Germinal center (tissue), 1 donor: ENCODE data around the gene PTH2R.
A peak's percentile ranks its signal among the peaks of the same experiment; 100 is the strongest.
"Not testable (repeated sequence)": the region's sequence is repeated elsewhere in the genome, so short reads cannot be mapped to it uniquely, and the experiment has no call there.

Source experiments
- DNase-seq: peaks from one replicate; pipeline ENCODE4 v3.0.0; 2012; ENCODE audit warnings: mixed read lengths, low spot score

PTH2R gene, protein sequence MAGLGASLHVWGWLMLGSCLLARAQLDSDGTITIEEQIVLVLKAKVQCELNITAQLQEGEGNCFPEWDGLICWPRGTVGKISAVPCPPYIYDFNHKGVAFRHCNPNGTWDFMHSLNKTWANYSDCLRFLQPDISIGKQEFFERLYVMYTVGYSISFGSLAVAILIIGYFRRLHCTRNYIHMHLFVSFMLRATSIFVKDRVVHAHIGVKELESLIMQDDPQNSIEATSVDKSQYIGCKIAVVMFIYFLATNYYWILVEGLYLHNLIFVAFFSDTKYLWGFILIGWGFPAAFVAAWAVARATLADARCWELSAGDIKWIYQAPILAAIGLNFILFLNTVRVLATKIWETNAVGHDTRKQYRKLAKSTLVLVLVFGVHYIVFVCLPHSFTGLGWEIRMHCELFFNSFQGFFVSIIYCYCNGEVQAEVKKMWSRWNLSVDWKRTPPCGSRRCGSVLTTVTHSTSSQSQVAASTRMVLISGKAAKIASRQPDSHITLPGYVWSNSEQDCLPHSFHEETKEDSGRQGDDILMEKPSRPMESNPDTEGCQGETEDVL

GRCh38 chr2:208406474-208407451 is at the start of gene PTH2R:
TSS of gene PTH2R (plus strand) at chr2:208406792. CDS start at chr2:208407044, 252 bp downstream.
- no peak for DNase-seq

DNA sequence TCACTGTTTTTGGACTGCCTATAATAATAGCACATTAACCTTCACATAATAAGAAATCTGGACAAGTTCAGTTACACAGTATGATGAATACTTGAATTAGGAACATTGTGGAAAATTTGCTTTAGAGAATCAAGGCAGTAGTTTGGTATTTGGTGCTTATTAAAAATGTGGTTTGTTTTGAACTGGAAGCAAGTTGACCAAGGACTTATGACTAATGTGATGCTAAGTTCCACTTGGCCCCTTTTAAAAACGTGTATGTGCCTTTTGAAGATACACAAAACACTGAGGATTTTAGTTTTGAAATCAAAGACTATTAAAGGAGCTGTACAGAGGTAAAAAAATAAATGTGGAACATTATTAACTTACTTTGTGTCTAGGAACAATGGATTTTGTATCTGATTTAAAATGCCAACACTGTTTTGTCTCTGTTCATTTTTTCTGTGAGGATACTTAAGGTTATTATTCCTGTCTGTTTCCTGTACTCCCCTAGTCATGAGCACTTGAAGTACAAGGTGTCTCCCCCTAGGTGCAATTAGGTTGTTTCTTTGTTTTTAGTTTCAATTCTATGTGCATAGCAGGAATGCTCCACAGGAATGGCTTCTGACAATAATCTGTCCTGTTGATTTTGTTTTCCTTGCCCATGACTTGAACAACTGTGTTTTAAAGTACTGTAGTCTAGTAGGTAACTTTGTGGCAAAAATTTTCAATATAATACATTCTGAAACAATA is 49.6 kb upstream of the PTH2R start:
- no peak for DNase-seq

- DNase-seq: no peak
These were observed 47.6 kb upstream of the PTH2R start for GRCh38 chr2:208358758-208359631.

DNA sequence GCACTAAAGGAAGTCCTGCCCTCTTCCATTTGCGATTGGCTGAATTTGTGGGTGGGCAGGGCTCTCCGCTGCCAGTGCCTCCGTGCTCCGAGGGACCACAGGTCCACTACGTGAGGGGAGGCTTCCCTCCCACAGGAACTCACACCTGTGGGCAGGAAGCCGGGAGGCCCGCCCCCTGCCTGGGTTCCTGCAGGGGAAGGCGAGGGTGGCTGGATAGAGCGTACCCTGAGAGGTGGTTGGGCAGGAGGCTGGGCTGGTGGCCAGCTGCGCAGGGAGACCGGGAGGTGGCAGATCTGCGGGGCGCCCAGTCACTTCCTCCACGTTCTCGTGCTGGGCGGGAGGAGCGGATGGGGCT is 47.0 kb upstream of the PTH2R start:
- peak; percentile 17 for DNase-seq

GRCh38 chr2:208360259-208361076 is 46.1 kb upstream of the PTH2R start:
- no peak for DNase-seq

GRCh38 chr2:208361077-208361441 is 45.5 kb upstream of the PTH2R start:
- peak; percentile 8 for DNase-seq

DNA sequence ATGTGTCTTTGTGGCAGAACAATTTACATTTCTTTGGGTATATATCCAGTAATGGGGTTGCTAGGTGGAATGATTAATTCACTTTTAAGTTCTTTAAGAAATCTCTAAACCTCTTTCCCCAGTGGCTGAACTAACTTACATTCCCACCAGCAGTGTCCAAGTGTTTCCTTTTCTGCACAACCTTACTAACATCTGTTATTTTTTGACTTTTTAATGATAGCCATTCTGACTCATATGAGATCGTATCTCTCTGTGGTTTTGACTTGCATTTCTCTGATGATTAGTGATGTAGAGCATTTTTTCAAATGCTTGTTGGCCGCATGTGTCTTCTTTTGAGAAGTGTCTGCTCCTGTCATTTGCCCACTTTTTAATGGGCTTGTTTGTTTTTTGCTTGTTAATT is 43.1 kb upstream of the PTH2R start:
- DNase-seq: no peak

DNA sequence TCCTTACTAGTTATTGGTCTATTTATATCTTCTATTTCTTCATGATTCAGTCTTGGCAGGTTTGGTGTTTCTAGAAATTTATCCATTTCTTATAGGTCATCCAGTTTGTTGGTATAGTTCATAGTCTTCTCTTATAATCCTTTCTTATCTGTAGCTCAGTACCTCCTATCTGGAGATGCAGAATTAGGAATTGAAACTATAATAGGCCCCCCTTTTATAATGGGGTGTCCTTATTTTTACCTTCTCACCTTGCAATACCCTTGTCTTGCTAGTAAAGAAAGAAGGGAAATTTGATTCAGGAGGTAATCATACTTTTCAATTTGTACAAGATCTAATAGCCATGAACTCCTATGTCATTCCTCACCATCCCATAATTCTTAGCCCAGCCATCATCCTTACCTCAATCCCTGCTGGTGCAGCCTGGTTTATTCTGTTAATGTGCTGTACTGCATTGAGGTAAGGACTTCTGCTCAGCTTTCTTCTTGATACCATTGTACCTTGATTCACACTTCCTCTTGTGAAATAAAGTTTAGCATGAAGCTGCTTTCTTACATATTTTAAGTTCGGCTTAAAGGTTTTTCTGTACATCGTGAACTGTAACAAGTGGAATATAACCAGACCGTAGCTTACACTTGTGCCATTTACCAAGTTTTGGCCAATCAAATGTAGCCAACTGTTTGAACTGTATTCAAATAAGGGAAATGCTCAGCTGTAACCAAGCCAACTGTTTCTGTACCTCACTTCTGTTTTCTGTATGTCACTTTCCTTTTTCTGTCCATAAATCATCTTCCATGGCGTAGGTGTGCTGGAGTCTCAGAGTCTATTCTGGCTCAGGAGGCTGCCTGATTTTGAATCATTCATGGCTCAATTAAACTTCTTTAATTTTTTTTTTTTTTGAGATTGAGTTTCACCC is 40.1 kb upstream of the PTH2R start:
- DNase-seq: peak; percentile 65

DNA sequence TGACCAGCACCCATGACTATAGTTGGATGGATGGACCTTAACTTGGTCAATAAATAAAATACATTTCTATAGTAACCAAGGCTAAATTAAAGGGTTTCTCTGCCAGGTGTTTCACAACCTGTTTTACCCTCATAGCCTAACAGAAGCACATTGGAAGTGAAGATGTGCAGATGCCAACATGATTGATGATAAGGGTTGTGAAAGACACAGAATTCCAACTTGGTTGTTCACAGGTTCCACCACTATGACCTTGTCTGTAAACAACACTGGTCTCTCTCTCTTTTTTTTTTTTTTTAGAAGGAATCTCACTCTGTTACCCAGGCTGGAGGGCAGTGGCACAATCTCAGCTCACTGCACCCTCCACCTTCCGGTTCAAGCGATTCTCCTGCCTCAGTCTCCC is 37.5 kb upstream of the PTH2R start:
- no peak for DNase-seq

DNA sequence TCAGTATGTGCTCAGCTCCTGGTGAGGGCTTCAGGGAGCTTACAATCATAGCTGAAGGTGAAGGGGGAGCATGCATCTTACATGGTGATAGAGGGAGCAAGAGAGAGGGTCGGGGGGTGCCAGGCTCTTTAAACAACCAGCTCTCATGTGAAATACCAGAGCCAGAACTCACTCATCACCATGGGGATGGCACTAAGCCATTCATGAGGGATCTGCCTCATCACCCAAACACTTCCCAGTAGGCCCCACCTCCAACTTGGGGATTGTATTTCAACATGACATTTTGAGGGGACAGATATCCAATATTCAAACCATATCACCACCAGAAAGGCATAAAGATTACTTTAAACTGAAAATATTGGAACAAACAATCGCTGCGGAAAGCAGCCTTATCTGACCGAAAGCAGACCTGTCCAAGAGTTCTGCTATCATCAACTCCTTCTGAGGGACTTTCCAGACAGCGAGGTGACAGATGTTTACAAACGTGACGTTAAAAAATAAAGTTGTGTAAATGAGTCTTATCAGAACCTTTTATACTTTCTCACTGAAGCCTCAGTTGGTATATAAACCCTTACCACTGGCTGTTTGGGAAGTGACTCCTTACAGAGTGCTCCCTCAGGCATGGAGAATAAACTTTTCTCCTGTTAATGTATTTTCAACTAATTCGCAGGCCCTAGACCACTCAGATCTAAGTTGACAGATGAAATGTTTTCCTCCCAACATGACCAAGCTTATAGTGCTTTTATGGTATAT is 35.5 kb upstream of the PTH2R start:
- DNase-seq: no peak

DNA sequence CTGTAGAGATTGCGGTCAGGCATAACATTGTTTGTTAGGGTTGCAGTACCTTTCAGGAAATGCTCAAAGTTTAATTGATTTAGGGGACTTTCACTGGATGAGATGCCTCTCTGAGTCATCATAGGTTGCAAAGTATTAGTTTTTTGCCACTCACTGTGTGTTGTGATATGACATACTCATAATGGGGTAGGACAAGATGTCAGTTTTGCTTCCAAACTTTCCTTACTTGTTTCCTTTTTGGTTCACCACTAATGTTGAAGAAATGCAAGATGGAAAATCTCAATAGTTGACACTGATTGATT is 35.0 kb upstream of the PTH2R start:
- no peak for DNase-seq

GRCh38 chr2:208373460-208374089 is 33.0 kb upstream of the PTH2R start:
- DNase-seq: peak; percentile 51

DNA sequence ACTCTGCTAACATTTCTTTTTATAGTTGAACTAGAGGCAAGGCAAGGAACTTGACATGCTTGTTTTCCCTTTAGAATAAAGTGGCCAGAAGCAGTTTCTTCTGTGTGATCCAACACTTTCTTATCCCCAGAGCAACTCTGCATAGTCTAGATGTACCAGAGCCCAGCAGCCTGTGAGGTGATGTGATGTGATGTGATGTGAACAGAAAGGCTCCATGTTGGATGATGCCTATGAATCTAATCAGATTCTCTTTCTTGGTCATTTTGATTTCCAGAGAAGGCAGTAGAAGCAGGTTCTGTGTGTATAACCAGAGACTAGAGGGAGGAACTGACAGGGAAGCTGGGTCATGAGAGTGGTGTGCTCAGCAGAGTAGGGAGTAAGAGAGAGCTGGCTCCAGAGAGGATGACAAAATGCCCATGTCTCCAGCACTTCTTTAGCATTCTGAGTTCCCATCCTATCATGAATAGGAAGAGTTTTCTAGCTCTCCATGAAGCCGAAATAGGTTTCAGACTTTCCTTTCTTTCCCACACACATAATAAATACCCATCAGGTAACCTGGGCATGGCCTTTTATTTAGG is 31.0 kb upstream of the PTH2R start:
- DNase-seq: no peak

- not testable (repeated sequence) for DNase-seq
These were observed 29.2 kb upstream of the PTH2R start for GRCh38 chr2:208377344-208377860.

DNA sequence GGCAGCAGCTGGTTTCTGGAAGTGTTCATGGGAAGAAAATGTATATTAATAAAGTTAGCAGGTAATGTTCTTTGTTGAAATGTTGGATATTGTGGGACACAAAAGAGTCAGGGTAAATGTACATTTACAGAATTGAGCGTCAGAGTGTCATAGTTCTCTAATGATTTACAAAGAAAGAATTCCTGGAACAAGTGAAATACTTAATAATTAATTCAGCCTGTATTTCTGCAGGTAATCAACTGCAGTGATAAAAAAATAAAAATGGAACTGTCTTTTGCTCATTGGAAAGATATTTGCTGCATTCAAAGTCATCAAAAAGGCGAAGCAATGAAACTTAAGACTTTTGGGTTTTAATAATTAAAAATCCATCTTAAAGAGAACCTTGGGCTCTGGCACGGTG is 27.4 kb upstream of the PTH2R start:
- no peak for DNase-seq

DNA sequence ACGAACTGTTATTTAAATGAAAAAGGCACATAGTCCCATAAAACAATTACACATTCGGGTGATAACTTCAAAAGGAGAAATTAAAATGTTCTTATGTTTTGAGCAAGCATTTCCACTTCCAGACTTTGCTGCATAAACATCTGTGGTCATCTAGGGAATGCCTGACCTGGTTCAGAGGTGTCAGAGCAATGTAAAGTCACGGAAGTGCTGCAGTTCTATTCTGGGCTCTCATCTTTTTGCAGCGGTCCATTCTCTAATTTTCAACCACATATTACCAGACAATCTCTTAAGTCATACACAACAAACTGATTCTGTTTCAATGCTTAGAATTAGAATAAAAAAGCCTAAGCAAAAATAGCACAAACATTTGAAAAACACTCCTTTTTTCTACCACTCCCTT is 22.0 kb upstream of the PTH2R start:
- no peak for DNase-seq

DNA sequence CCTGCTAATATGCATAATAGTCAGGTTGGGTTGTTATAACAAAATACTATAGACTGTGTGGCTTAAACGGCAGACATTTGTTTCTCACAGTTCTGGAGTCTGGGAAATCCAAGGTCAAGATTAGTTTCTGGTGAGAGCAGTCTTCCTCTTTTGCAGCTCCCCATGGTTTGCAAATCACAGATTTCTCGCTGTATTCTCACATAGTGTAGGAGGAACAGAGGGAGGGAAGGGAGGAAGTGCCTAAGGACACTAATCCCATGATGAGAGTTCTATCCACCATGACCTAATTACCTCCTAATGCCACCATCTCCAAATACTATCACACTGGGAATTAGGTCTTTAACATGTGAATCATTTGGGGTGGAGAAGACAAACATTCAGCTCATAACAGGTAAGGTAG is 20.1 kb upstream of the PTH2R start:
- no peak for DNase-seq

DNA sequence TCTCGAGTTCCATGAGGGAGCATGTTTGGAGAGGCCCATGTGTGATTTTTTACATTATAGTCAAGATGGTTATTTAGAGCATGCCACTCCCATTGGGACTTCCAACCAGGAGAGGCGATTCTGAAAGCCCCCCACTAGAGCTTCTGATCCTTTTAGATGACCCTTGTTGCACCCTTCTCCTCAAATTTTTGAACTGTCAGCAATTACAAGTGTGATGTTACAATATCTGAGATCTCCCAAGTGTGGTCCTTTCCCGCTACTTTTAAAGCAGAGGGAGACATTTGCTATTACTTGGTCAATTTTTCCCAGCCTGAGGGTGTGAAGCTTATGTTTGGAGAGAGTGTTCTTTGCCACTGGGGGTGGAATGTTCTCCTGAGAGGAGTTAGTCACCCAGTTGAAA is 16.7 kb upstream of the PTH2R start:
- no peak for DNase-seq
